Activated CD4-positive, CD25-positive, alpha-beta regulatory T cell (primary cell): Measurements from ENCODE around the gene BCL11B.

Experiments
- DNase-seq, 4 experiments: peaks; one replicate each; lab custom pipeline; 2025; lab: John Stamatoyannopoulos, UW

BCL11B gene

GRCh38 chr14:99267837-99268781 lies 3.9 kb downstream of the BCL11B start:
- DNase-seq, result no peak

- DNase-seq, result no peak
Measured at GRCh38 chr14:99267381-99267780, 4.6 kb downstream of the BCL11B start.

GRCh38 chr14:99266181-99267178 lies 5.5 kb downstream of the BCL11B start:
- peak; percentile 71 to 79 (median 78) for DNase-seq

GRCh38 chr14:99265571-99265970 lies 6.4 kb downstream of the BCL11B start:
- DNase-seq, result no peak

- no peak for DNase-seq
Measured at GRCh38 chr14:99264691-99265450, 7.1 kb downstream of the BCL11B start.

- DNase-seq, result no peak
Measured at GRCh38 chr14:99263564-99264330, 8.2 kb downstream of the BCL11B start.

GRCh38 chr14:99262977-99263448 lies 9.0 kb downstream of the BCL11B start:
- no peak for DNase-seq

GRCh38 chr14:99261912-99262787 lies 9.8 kb downstream of the BCL11B start:
- peak in 3 of 4 experiments; percentile 43 to 77 (median 64) for DNase-seq

- DNase-seq, result peak in 3 of 4 experiments; percentile 36 to 45 (median 43)
Measured at GRCh38 chr14:99260587-99261551, 11.1 kb downstream of the BCL11B start.

GRCh38 chr14:99260116-99260515 lies 11.9 kb downstream of the BCL11B start:
- DNase-seq, result no peak

- DNase-seq, result no peak
Measured at GRCh38 chr14:99258876-99259726, 12.9 kb downstream of the BCL11B start.

GRCh38 chr14:99258341-99258861 lies 13.6 kb downstream of the BCL11B start:
- no peak for DNase-seq

- DNase-seq, result no peak
Measured at GRCh38 chr14:99257673-99258221, 14.2 kb downstream of the BCL11B start.

- DNase-seq, result no peak
Measured at GRCh38 chr14:99257122-99257672, 14.8 kb downstream of the BCL11B start.

- DNase-seq, result no peak
Measured at GRCh38 chr14:99256483-99256874, 15.5 kb downstream of the BCL11B start.

GRCh38 chr14:99255621-99256482 lies 16.1 kb downstream of the BCL11B start:
- no peak for DNase-seq
